Stomach (tissue), 4 donors: ENCODE results near the gene C1orf21.

Experiments used
- EP300 ChIP-seq: sonication (generic); formaldehyde crosslinking; IDR thresholded peaks from one replicate; pipeline ENCODE4 v1.6.1; 2017; ENCODE audit warnings: antibody characterized with exemption
- POLR2A ChIP-seq, 4 donors: fragments of 450-650 bp; IDR thresholded peaks; one replicate each; pipeline ENCODE4 v1.6.1; 2016; ENCODE audit warnings: antibody characterized with exemption in 4 of 4, control low read depth in 2 of 4, mild to moderate bottlenecking in 1 of 4, moderate library complexity in 1 of 4
- POLR2AphosphoS5 ChIP-seq, 3 donors: sonication (generic); formaldehyde crosslinking; IDR thresholded peaks; one replicate each; pipeline ENCODE4 v1.6.1; 2016; ENCODE audit warnings: antibody characterized with exemption in 3 of 3
- TF ChIP-seq, protein P1 (sequence below), 7 experiments: fragments of 450-650 bp in 4 of 7; fragments of 200-600 bp in 3 of 7; sonication (generic) in 3 of 7; IDR thresholded peaks; one replicate each; pipeline ENCODE4 v1.5.1; 2016 to 2019; ENCODE audit warnings: antibody characterized with exemption in 7 of 7, control low read depth in 2 of 7, mild to moderate bottlenecking in 1 of 7

DNA sequence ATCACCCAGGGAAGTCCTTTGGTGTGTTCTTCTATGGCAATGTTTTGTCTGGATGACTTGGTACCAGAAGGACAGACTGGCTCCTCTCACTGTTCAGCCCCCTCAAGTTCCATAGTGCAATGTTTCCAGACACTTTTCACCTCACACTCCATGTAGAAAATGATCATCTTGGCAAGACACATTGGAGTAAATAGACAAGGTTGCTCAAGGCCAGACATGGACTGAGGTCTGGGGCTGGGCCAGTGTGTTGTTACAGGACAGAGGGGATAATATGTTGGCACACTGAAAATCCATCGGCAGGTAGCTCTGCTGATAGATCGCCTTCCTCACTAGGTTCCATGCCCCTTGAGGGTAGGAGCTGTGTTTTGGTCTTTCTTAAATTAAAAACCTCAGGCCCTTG lies 51.5 kb downstream of the C1orf21 start:
- TF ChIP-seq, protein P1, sequence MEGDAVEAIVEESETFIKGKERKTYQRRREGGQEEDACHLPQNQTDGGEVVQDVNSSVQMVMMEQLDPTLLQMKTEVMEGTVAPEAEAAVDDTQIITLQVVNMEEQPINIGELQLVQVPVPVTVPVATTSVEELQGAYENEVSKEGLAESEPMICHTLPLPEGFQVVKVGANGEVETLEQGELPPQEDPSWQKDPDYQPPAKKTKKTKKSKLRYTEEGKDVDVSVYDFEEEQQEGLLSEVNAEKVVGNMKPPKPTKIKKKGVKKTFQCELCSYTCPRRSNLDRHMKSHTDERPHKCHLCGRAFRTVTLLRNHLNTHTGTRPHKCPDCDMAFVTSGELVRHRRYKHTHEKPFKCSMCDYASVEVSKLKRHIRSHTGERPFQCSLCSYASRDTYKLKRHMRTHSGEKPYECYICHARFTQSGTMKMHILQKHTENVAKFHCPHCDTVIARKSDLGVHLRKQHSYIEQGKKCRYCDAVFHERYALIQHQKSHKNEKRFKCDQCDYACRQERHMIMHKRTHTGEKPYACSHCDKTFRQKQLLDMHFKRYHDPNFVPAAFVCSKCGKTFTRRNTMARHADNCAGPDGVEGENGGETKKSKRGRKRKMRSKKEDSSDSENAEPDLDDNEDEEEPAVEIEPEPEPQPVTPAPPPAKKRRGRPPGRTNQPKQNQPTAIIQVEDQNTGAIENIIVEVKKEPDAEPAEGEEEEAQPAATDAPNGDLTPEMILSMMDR (IDR thresholded peaks at IDR 0.05): no peak
- no peak for TF ChIP-seq POLR2A (IDR thresholded peaks at IDR 0.05)
- no peak for TF ChIP-seq POLR2AphosphoS5 (IDR thresholded peaks at IDR 0.05)
- TF ChIP-seq EP300: no peak
